HG02623 (cell line): ENCODE measurements around the gene LYRM2.
A peak's percentile ranks its signal among the peaks of the same experiment; 100 is the strongest.

Experiments
- ATAC-seq: cut with Tn5 transposase; IDR thresholded peaks from one replicate; pipeline ENCODE4 v1.9.1; 2021; ENCODE audit warnings: moderate library complexity; ENCODE audit not compliant: unreplicated experiment

LYRM2 gene, protein sequence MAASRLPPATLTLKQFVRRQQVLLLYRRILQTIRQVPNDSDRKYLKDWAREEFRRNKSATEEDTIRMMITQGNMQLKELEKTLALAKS

DNA sequence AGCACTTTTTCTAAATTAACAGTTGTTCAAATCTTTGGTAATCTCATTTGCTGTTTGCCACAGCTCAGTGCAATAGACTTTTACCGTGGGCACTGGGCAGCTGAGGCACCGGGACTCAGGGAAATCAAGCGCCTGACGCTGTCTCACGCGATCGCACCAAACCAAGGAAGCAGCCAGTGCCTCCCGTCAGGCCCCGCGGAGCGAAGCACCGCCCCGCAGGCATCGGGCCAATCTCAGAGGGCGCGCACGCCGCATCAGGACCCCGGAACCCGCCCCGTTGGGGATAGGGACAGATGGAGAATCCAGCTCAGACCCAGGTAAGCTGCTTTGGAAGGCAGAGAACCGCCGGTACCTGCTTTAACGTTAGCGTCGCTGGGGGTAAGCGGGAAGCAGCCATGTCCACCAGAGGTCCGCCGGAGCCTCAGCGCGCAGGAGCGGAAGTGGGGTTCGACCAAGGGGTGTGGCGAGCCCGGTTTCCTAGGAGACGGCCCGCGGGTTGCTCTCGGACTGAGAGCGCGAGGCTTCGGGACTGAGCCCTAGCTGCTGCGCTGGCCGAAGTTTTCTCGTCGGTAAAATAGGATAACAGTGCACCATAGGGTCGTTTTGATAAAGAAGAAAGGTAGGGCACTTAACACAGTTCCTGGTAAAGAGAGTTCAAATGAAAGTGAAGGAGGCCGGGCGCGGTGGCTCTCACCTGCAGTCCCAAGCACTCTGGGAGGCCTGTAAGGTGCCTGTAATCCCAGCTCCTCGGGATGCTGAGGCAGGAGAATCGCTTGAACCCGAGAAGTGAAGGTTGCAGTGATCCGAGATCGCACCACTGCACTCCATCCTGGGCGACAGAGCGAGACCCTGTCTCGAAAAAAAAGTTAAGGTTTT, at the start of gene LYRM2:
Gene LYRM2, minus strand, starts transcription at position 428 of the 876 bp plus-strand sequence. Its CDS starts 31 bp downstream, at position 397.
- ATAC-seq = peak; percentile 97

DNA sequence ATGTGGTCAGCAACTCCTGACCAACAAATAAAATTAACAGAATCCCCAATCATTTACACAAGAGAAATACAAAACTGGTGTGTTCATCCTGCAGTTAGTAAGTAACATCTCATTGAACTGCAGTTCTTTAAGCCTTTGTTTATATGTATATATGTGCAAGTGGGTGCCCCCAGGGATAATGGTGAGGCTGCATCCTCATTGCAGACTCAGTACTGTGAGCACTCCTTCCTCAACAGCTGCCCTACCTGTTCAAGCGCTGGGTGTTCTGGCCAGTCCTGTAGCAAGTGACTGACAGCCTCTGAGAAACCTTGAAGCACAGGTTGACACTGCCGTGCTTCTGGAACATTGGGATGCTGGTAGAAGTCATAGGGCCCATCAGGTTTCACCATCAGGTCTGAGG, 49.8 kb upstream of the LYRM2 start:
- no peak for ATAC-seq

DNA sequence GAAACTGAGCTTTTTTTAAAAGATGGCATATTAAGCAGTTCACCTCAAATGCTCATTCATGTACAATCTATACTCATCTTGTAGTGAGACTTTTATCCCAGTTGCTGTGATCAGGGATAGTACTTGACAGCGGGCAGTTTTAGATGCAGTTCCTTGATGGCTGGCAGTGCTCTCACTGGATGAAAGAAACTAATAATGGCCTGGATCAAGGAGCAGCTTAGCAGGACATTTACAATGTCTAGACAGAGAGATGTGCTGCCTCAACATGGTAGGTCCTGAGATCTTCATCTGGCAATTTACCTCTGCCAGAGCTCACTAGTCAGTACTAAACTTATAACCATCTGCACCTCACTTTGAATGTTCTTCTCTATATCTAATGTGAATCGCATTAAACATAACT, 46.8 kb upstream of the LYRM2 start:
- ATAC-seq = no peak

DNA sequence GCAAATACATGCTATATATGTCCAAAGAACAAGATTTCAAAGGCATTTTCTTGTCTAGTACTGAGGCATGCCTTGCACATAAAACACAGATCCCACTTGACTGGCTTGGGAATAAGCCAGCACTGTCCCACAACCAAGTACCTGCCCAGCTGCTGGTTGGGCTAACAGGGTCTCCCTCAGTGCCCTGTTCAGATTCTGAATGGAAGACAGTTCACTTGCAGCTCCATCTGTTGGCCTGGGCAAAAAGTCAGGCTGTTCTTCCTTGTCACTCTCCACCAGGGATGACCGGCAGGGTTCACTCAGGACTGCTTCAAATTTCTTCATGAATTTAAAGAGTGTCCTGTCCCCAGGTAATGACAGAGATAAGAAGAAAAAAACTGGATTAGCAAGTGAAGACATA, 44.4 kb upstream of the LYRM2 start:
- no peak for ATAC-seq

DNA sequence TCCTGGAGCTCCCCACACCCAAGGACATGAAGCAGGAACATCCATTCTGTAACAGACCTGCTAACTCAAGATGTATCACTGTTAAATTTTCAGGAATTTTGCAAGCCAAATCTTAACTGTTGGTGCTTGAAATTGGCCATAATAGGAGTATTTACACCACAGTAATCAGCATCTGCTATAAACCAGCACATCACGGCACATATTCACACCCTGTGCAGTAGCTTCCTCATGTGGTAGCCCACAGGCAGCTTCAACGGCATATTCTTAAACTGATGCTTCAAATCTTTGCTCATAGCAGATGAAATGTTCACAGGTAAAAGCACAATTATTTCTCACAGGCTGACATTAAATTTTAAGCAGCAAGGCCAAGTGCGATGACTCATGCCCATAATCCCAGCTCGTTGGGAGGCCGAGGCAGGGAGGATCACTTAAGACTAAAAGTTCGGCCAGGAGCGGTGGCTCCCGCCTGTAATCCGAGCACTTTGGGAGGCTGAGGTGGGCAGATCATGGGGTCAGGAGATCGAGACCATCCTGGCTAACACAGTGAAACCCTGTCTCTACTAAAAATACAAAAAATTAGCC, 43.5 kb upstream of the LYRM2 start:
- ATAC-seq = no peak

DNA sequence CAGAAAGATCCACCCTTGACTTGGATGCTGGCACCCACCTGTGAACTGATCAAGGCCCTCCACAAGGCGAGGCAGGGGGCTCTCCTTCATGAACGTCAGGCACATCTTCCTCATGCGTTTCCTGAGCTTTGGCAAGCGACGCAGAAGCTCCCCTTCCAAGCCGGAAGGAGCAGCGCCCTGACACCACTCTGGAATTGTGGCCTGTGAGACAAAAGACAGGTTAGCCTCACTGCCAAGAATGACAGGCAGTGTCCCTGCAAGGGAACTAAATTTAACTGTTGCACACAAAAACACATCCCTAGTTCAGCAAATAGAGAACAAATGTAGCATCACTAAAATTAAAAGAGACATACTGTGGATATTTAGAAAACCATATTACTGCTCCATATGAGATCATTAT, 42.0 kb upstream of the LYRM2 start:
- no peak for ATAC-seq

DNA sequence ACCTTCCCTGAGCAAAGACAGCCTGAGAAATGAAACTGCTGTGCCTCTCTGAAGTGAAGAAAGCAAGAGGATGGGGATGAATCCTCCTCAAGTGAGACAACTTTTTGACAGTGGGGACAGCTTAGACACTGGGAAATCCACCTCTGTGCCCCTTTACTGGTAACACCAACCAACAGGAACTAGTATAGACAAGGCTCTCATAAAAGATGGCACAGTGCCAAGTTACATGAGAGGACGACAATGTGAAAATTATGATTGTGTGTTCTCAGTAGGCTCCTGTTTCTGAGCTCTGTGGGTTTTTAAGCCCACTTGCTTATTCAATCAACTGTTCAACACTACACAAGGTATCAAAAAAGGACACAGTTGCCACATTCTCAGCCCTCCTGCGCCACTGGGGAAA, 41.6 kb upstream of the LYRM2 start:
- ATAC-seq = no peak

DNA sequence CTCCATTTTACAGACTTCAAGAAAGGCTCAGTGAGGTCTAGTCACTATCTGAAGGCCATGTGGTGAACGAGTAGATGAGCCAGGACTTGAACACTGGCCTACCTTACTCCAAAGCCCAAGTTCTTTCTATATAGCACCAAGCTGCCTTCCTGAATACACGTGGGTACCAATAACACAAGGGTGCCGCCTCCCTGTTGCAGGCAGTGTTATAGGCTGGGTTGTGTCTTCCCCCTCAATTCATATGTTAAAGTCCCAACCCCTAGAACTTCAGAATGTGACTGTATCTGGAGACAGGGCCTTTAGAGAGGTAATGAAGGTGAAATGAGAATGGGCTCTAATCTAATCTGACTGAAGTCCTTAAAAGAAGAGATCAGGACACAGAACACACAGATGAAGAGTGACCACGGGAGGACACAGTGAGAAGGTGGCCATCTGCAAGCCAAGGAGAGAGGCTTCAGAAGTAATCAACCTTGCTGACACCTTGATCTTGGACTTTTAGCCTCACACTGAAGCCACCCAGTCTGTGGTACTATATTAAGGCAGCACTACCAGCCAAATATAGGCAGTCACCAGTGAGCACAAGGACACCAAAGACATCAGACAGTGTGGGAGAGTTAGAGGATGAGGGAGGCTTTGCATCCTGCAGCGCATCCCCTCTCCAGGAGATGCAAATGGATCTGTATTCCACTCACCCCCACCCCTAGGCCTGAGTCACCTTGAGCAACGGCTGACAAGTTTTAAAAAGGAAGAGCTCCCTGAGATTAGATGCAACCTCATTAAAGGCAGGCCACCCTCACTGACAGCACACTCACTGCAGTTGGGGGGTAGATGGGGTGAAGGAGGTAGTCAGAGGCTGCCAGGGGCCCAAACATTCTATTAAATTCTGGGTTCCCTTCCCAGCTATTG, 40.9 kb upstream of the LYRM2 start:
- no peak for ATAC-seq

DNA sequence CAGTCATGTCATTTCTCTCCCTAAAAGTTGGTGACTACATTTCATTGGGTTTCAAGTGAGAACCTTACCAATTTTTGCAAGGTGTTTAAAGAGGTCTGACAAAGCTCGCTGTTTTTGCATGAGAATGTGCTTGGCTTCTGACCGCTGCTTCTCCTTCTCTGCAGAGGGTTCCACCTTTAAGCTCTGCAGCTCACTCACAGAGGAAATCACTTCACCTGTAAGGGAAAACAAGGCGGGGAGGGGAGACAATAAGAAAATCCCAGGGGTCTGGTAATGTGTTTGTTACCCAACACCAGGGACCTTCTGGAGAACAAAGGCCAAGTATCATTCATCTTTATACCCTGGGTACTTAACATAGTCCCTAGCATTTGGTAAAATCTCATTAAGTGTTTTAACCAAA, 40.0 kb upstream of the LYRM2 start:
- ATAC-seq = no peak

DNA sequence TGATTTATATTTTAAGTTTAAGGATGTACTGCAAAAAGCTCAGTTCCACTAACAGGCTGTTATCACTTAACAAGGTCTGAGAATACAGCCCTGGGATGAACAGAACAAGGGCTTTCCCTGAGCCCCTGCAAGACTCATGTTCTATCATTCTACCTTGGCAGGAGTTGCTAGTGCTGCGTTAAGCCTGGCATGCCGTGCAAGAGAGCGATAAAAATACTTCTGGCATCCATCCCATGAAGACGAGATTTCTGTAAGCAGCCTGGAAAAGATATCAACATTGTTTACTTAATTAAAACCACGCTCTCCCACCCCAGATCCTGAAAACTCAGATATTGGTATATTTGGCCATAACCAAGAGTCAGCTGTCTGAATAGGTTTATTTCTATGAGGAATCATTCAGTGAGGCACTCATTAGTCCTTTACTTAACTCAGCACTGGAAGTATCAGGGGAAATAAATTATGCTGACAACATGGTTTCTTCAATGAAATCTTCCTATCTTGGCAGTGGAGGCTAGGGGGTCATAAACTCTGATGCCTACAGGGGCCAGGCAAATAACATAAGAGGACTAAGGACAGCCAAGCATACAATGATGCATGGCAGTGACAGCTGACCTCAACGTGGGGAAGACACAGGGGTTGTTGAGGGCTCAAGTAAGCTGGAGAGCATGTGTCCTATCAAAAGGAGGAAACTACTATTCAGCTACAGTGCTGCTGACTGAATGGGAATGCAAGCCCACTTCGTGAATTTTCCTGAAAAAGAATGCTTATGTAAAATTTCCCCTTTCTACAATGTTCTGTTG, 37.6 kb upstream of the LYRM2 start:
- ATAC-seq = no peak

DNA sequence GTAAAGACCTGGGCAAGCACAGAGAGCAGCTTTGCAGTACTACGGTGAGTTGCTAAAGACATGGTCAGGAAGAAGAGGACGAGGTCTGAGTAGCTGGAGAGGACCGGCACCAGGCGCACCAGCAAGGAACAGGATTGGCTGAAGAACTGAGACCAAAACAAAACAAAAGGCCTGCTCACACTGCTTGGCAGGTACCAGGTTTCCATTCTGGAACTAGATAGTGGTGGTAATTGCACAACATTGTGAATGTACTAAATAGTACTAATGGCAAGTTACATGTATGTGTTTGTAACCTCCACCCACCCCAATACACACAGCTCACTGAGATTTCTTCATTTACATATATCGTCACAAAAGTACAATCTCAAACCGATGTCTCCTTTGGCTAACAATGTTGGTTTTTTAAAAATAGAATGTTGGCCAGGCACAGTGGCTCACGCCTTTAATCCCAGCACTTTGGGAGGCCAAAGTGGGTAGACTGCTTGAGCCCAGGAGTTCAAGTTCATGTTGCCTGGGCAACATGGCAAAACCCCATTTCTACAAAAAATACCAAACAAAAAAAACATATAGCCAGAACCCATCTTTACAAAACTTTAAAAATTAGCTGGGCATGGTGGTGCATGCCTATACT, 32.5 kb upstream of the LYRM2 start:
- ATAC-seq = no peak

DNA sequence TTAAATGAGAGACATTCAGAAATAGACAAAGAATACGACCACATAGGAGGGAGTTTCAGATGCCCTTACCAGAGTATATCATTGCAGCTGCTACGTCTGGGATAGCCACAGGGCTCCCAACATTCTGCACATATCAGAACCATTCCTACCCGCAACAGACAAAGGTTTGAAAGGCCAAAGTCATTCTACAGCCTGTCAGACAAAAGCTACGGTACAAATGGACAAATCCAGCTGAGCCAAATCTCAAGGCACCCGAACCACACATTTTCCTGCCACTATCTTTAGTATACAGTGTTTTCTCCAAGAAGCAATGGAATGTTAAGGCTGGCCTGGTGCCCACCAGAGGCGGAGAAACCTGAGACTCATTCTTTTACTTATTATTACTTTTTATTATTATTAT, 30.5 kb upstream of the LYRM2 start:
- no peak for ATAC-seq

DNA sequence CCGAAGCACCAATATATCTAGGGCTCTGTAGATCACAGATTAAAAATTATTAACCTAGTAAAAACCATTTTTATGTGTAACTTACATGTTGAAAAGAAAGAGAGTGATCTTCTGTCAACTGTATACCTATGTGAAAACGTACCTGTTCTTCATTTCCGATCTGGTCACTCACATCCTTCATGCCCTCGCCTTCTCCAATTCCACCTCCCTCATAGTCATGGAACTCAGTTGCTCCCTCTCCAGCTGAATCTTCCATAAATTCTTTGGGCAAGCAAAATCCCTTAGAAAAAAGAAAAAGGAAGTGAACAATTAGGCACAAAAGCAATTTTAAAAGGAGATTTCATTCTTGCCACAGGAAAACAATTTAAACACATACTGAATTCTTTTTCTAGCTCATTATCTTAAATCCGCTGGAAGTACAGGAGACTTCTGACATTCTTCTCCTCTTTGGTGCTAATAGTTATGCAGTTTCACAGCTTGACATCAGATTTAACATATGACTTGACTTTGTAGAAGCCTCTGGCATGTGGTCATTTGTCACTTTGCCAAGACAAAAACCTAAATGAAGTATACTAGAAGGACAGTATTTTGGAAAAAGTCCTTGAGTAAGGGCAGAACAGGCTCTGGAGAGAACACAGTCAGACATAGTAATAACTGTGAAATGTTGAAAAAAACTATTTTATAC, 29.5 kb upstream of the LYRM2 start:
- ATAC-seq = no peak

DNA sequence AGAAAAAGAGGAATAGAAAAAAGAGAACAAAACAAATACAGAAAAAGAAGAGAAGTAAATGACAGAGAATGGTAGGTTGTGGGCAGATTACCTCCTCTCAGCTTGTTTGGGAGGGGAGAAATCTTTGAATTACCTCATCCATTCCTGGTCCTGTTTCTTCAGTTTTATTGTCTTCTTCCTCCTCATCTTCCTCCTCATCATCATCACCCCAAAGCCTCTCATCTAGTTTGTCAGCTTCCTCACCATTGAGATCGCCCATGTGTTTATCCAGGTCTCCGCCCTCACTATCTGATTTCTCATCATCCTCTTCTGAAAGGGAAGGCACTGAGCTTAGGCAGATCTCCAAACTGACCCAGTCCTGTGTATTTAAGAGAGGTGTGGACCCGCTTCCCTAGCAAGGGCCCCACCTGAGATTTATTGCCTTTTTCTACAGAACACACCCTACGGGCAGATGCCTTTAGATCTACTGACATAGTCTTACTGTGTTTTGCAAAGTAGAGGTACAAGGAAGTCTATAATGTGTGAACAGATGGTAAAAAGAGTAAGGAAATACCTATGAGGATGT, 24.2 kb upstream of the LYRM2 start:
- ATAC-seq = no peak

DNA sequence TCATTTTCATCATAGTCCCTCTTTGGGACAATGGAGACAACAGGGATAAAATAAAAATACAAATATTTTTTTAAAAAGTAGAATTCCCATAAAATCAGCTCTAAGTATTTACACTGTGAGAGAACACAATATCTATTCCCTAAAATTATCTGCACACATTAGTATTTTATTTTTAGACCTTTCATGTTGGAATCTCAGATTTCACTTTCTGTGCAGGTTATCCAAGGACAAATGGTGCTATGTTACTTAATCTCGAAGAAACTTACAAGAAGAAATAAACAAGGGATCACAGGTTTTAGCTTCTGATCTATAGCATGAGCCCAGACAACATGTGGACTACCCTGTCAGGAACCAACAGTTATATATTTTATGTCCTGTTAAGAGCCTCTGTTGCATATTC, 23.0 kb upstream of the LYRM2 start:
- no peak for ATAC-seq

DNA sequence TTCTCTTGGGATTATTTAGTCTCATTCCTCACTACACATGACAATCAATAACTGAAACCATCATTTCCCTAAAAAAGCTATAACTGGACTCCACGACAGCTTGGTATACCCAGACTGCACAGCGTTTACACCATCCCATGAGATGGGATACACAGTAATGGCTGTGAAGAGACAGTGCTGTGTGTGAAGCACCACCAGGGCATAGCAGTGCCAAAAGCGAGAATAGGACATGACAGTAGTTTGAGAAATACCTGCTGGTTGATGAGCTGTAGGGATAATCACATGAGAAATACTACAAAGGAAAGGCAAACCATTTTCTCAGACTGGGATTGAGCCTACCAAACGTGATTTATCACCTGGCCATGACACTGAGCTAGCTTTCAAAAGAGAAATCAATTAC, 22.4 kb upstream of the LYRM2 start:
- ATAC-seq = no peak

DNA sequence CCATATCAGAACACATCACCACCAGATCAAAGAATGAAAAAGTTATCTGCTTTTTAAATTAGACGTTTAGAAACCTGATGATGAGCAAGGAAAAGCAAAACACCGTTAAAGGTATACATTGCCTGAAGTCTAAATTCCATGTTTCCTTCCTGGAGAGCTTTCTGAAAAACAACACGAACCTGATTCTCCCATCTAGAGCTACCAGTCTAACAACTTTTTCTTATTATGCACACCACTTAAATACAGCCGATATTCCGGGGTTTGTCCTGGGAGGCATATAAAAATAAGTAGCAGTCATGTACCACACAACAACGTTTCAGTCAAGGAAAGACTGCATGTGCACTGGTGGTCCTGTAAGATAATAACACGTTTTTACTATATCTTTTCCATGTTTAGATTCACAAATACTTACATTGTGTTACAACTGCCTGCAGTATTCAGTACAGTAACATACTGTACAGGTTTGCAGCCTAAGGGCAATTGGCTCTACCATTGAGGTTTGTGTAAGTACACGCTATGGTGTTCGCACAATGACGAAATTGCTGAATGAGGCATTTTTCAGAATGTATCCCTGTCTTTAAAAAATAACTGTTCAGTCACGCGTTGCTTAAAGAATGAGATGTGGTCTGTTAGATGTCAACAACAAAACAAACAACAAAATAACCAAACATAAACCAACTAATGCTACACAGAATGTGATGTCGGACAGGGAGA, 19.1 kb upstream of the LYRM2 start:
- ATAC-seq = no peak

DNA sequence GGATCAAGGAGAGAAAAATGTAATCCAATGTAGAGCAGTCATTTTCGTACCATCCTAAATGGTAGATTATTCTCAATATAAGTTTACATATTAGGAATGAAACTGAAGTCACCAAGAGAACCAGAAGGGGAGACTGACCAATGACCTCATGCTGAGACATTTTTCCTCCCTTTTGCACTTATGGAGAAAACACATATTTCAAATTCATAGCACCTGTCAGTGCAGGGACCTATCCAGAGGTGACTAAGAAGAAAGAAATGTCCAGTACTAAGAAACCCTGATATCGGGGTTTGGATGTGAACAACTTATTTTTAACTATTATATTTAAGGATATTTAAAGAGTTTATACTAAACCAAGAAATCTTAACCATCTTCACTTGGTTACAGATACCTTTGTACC, 16.6 kb upstream of the LYRM2 start:
- no peak for ATAC-seq

DNA sequence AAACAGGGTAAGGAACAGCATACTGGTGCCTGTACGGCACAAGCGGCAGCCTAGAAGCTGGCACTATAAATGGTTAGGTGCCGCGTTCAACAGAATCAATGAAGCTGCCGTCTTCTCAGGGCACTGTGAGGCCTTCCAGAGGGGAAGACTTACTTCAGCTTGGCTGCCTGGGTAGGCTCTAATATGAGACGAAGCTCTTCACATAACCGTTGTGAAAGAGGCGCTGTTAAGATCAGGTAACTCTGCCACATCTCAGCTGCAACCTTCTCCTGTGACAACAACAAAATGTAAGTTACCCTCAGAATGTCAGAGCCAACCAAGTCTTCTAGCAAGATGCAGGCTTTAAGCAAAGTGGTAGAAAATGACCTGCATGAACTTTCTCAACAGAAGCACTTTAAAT, 12.0 kb upstream of the LYRM2 start:
- ATAC-seq = no peak
